Endodermal cell (in vitro differentiated cells): ENCODE data around the gene HP. TPM values are rescaled to one million over a fixed set of nuclear protein-coding genes. Genes with fewer than 3 reads are reported as not detected.

ENCODE experiments used
- DNase-seq: peaks from one replicate; pipeline ENCODE4 v3.0.0-alpha.2; 2017
- H3K27ac ChIP-seq: 2 replicates; pipeline ENCODE4 v1.5.1; 2013; ENCODE audit warnings: mild to moderate bottlenecking, low read depth, low read length, moderate library complexity
- H3K27me3 ChIP-seq: 2 replicates; pipeline ENCODE4 v1.6.1; 2013; ENCODE audit warnings: mild to moderate bottlenecking, low read length, moderate library complexity; ENCODE audit not compliant: insufficient read depth, control insufficient read depth, poor library complexity, severe bottlenecking
- H3K36me3 ChIP-seq: 2 replicates; pipeline ENCODE4 v1.7.0; 2013; ENCODE audit warnings: mild to moderate bottlenecking, low read length, moderate library complexity; ENCODE audit not compliant: control insufficient read depth, insufficient read depth
- H3K4me1 ChIP-seq: one replicate; pipeline ENCODE4 v1.7.0; 2013; ENCODE audit warnings: low read length; ENCODE audit not compliant: control insufficient read depth, insufficient read depth
- H3K4me3 ChIP-seq: 2 replicates; pipeline ENCODE4 v1.5.1; 2013; ENCODE audit warnings: mild to moderate bottlenecking, low read length, moderate library complexity
- H3K9ac ChIP-seq: 2 replicates; pipeline ENCODE4 v1.6.1; 2013; ENCODE audit warnings: mild to moderate bottlenecking, low read length, moderate library complexity; ENCODE audit not compliant: poor library complexity, severe bottlenecking; ENCODE audit errors: extremely low read depth
- H3K9me3 ChIP-seq: 2 replicates; pipeline ENCODE4 v1.6.1; 2013; ENCODE audit warnings: mild to moderate bottlenecking, low read length, moderate library complexity; ENCODE audit not compliant: control insufficient read depth
- H3K27ac Mint-ChIP-seq: 2 replicates; pipeline ENCODE4 v1.8.0; 2020; ENCODE audit warnings: mixed read lengths
- H3K27me3 Mint-ChIP-seq: 2 replicates; pipeline ENCODE4 v1.8.0; 2021; ENCODE audit warnings: mild to moderate bottlenecking, mixed read lengths; ENCODE audit not compliant: insufficient read depth
- H3K36me3 Mint-ChIP-seq: 2 replicates; pipeline ENCODE4 v1.8.0; 2020; ENCODE audit warnings: low read depth, mixed read lengths
- H3K4me1 Mint-ChIP-seq: 2 replicates; pipeline ENCODE4 v1.8.0; 2020; ENCODE audit warnings: mixed read lengths
- H3K4me3 Mint-ChIP-seq: 2 replicates; pipeline ENCODE4 v1.8.0; 2020; ENCODE audit warnings: mild to moderate bottlenecking, moderate library complexity, mixed read lengths
- H3K9me3 Mint-ChIP-seq: 2 replicates; pipeline ENCODE4 v1.8.0; 2020; ENCODE audit warnings: mild to moderate bottlenecking, mixed read lengths
- WGBS, 2 experiments: methylation state at CpG; one replicate each; pipeline versions ENCODE4 v1.1.5 to v1.1.7; 2013; ENCODE audit warnings: missing lambda C conversion rate in 2 of 2, mixed read lengths in 1 of 2; ENCODE audit not compliant: insufficient coverage in 1 of 2, insufficient read length in 1 of 2; 5-methylcytosine and 5-hydroxymethylcytosine counted together
- total RNA-seq, 2 donors: library from RNA; stranded (reverse); fragmentation: NEBNext Ultra II Directional in 1 of 2; extraction: Animal tissue kit (Norgen Biotek cat#: 25700) in 1 of 2; gene quantifications; 2 replicates in 1 of 2; 3 replicates in 1 of 2; pipeline ENCODE4 v1.2.1, GENCODE V29; 2021
- TF ChIP-seq, protein P1 (sequence below): fragments of 200-600 bp; sonication (generic); conservative IDR thresholded peaks from 2 replicates; pipeline ENCODE4 v1.5.0; 2021; ENCODE audit warnings: antibody characterized with exemption, mild to moderate bottlenecking

HP gene
- total RNA-seq, 2 donors from 2014 or later: 3.9 to 9.5 TPM

GRCh38 chr16:72043539-72043938 lies 10.8 kb upstream of the HP start:
- H3K27me3 ChIP-seq: no peaks in the 10 kb centered on the region
- no peaks in the 10 kb centered on the region for H3K9me3 ChIP-seq
- Mint-ChIP-seq H3K9me3 (no peaks in the 10 kb centered on the region), H3K4me1 (no peaks in the 10 kb centered on the region), H3K27me3 (no peaks in the 10 kb centered on the region), H3K4me3 (no peak overlapping the region), H3K36me3 (no peaks in the 10 kb centered on the region), H3K27ac (no peak overlapping the region)
- TF ChIP-seq, protein P1, sequence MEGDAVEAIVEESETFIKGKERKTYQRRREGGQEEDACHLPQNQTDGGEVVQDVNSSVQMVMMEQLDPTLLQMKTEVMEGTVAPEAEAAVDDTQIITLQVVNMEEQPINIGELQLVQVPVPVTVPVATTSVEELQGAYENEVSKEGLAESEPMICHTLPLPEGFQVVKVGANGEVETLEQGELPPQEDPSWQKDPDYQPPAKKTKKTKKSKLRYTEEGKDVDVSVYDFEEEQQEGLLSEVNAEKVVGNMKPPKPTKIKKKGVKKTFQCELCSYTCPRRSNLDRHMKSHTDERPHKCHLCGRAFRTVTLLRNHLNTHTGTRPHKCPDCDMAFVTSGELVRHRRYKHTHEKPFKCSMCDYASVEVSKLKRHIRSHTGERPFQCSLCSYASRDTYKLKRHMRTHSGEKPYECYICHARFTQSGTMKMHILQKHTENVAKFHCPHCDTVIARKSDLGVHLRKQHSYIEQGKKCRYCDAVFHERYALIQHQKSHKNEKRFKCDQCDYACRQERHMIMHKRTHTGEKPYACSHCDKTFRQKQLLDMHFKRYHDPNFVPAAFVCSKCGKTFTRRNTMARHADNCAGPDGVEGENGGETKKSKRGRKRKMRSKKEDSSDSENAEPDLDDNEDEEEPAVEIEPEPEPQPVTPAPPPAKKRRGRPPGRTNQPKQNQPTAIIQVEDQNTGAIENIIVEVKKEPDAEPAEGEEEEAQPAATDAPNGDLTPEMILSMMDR: no peak
- DNase-seq: no peak
- H3K9ac ChIP-seq: no peak overlapping the region
- no peak overlapping the region for H3K4me3 ChIP-seq
- no peak overlapping the region for H3K27ac ChIP-seq
- WGBS, 2 experiments: 86 to 90% methylated on average over 1 of the region's 1 CpG
- no peaks in the 10 kb centered on the region for H3K36me3 ChIP-seq
- H3K4me1 ChIP-seq: no peaks in the 10 kb centered on the region

- DNase-seq: no peak
- H3K4me1 Mint-ChIP-seq: no peaks in the 10 kb centered on the region
- H3K4me3 ChIP-seq: no peak overlapping the region
Observed at GRCh38 chr16:72044296-72044695, 10.0 kb upstream of the HP start.

DNA sequence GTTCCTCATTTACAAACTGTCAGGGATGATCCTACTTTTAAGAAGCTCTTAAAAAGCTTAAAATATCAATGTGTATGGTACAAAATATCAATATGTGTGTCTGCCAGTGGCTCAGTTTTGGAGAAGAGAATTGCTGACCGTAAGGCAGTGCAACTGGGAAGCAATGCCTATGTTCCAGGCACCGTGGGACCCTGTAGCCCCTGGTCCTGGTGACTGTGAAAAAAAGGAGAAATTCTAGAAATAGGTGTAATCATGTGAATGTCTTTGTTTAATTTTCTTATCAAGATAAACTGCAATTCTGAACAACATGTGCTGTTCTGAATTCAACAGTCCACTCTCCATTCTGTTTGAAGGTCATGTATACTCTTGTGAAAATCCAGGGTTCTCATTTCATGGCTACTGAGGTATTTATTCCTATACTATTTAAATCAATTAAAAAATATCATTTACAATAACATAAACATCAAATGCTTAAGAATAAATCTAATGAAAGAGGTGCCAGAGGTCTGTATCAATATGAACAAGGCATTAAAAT lies 9.4 kb upstream of the HP start:
- Histone ChIP-seq H3K27me3 (no peaks in the 10 kb centered on the region), H3K4me1 (no peaks in the 10 kb centered on the region), H3K36me3 (no peaks in the 10 kb centered on the region), H3K9me3 (no peaks in the 10 kb centered on the region), H3K9ac (no peak overlapping the region), H3K4me3 (no peak overlapping the region), H3K27ac (no peak overlapping the region)
- TF ChIP-seq, protein P1: no peak
- Mint-ChIP-seq H3K27me3 (no peaks in the 10 kb centered on the region), H3K36me3 (no peaks in the 10 kb centered on the region), H3K27ac (no peak overlapping the region), H3K4me1 (no peaks in the 10 kb centered on the region), H3K4me3 (no peak overlapping the region), H3K9me3 (peaks cover 4% of the 10 kb centered on the region)
- WGBS, 2 experiments: 72 to 86% methylated on average over 2 of the region's 2 CpGs
- DNase-seq: no peak

More at GRCh38 chr16:72044296-72044695, 10.0 kb upstream of the HP start:
- H3K27ac ChIP-seq: no peak overlapping the region
- no peaks in the 10 kb centered on the region for H3K27me3 ChIP-seq
- TF ChIP-seq, protein P1: no peak
- Mint-ChIP-seq H3K9me3 (peaks cover 3% of the 10 kb centered on the region), H3K27ac (no peak overlapping the region), H3K4me3 (no peak overlapping the region), H3K27me3 (no peaks in the 10 kb centered on the region), H3K36me3 (no peaks in the 10 kb centered on the region)
- WGBS, 2 experiments: 88 to 95% methylated on average over 3 to 6 of the region's 6 CpGs
- no peak overlapping the region for H3K9ac ChIP-seq
- H3K9me3 ChIP-seq: no peaks in the 10 kb centered on the region
- H3K36me3 ChIP-seq: no peaks in the 10 kb centered on the region
- H3K4me1 ChIP-seq: no peaks in the 10 kb centered on the region
